ENCODE data around the gene WAPL.
A peak's percentile ranks its signal among the peaks of the same experiment; 100 is the strongest.
"Not testable (repeated sequence)": the region's sequence is repeated elsewhere in the genome, so short reads cannot be mapped to it uniquely, and the experiment has no call there.

The WAPL gene

DNA sequence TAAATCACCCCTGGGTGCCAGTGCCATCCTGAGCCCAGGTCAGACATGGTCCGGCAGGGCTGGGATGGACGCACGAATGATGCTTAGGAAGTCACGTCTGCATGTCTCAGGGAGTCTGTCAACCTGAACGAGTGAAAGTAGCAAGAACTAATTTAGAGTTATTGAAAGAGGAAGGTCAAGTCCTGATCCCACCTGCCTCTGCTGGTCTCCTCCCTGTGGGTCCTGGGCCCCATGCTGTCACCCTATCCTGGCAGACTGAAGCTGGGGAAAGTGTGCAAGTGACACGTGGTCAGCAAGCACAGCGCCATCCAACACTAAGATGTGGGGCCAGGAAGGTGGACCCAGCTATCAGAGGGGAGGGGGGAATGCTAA lies 128.9 kb downstream of the WAPL start:
- Histone ChIP-seq H3K4me3 (no peak overlapping the region), H3K27me3 (peaks cover 0 to 21% of the 10 kb centered on the region in 2 donors), H3K27ac (no peak overlapping the region), H3K4me1 (peaks cover 0 to 10% (median 6%) of the 10 kb centered on the region in 4 donors), H3K36me3 (no peaks in the 10 kb centered on the region), H3K9me3 (no peaks in the 10 kb centered on the region)
- TF ChIP-seq, protein P1, sequence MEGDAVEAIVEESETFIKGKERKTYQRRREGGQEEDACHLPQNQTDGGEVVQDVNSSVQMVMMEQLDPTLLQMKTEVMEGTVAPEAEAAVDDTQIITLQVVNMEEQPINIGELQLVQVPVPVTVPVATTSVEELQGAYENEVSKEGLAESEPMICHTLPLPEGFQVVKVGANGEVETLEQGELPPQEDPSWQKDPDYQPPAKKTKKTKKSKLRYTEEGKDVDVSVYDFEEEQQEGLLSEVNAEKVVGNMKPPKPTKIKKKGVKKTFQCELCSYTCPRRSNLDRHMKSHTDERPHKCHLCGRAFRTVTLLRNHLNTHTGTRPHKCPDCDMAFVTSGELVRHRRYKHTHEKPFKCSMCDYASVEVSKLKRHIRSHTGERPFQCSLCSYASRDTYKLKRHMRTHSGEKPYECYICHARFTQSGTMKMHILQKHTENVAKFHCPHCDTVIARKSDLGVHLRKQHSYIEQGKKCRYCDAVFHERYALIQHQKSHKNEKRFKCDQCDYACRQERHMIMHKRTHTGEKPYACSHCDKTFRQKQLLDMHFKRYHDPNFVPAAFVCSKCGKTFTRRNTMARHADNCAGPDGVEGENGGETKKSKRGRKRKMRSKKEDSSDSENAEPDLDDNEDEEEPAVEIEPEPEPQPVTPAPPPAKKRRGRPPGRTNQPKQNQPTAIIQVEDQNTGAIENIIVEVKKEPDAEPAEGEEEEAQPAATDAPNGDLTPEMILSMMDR (IDR thresholded peaks at IDR 0.05) = no peak
- no peak for DNase-seq
- intact Hi-C loops (cut with DNase I; ENCODE audit: low total_unique reads) = no loop called here

DNA sequence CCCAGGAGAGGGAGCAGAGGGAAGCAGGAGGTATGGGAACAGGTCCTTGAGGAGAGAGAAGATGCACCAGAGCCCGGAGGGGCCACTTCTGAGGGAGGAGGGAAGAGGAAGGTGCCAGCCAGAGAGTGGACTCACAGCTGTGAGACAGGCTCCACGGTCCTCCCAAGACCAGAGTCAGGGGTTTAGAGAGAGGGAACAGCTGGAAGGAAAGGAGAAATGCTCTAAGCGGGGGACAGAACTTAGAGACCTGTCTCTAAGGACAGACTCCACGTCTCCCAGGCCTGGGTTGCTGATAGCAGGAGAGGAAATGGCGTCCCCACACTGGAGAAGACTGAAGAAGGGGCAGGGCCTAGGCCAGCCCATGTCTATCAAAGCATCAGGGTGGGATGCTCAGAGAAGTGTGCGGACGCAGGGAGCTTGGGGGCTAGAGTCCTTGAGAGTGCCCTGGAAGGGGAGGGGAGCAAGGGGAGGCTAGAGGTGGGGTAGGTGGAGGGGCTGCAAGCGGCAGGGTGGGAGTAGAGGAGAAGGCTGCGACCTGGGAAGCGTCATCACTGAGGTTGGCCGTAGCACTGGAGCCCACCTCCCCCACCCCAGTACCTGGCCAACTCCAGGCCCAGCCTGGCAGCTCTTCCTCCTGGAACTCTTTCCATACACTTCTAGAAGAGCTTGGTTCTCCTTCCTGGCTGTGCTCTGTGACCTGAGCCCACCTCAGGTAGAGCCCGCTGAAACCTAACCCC lies 129.4 kb downstream of the WAPL start:
- TF ChIP-seq, protein P1 (IDR thresholded peaks at IDR 0.05) = no peak
- Histone ChIP-seq H3K9me3 (no peaks in the 10 kb centered on the region), H3K4me1 (peaks cover 0 to 10% (median 6%) of the 10 kb centered on the region in 4 donors), H3K4me3 (no peak overlapping the region), H3K36me3 (no peaks in the 10 kb centered on the region), H3K27me3 (peaks cover 0 to 27% of the 10 kb centered on the region in 2 donors), H3K27ac (no peak overlapping the region)
- no peak for DNase-seq
- intact Hi-C loops (cut with DNase I; ENCODE audit: low total_unique reads) = no loop called here

DNA sequence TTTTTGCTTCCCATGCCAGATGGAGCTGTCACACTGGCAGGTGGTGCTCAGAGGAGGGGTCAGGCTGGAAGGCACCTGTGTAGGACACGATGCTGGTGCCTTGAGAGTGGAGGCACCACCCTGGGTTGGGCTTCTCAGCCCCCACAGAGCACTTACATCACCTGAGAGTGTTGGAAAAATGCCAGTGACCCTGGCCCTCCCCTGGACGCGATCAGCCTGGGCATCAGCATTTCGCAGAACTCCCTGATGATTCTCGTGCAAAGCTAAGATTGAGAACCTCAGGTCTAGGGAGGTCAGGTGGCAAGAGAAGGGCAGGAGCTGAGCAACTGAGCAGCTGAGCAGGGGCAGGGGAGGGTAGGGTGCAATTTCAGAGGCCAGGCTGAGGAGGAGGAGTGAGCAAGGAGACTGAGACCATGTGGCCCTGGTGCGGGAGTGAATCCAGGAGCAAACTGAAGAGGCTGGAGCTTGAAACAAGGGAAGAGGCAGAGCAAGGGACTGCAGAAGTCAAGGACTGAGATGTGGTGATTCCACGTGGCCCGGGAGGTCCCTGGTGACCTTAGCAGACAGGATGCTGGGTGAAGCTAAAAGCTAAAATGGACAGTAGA lies 130.3 kb downstream of the WAPL start:
- H3K27me3 ChIP-seq = peaks cover 0 to 28% of the 10 kb centered on the region in 2 donors
- TF ChIP-seq, protein P1 (IDR thresholded peaks at IDR 0.05) = no peak
- intact Hi-C loops (cut with DNase I; ENCODE audit: low total_unique reads) = no loop called here
- H3K9me3 ChIP-seq = no peaks in the 10 kb centered on the region
- no peak overlapping the region for H3K27ac ChIP-seq
- H3K4me3 ChIP-seq = no peak overlapping the region
- no peaks in the 10 kb centered on the region for H3K36me3 ChIP-seq
- DNase-seq = peak in 1 of 2 donors; percentile 24
- peaks cover 0 to 10% (median 6%) of the 10 kb centered on the region in 4 donors for H3K4me1 ChIP-seq

DNA sequence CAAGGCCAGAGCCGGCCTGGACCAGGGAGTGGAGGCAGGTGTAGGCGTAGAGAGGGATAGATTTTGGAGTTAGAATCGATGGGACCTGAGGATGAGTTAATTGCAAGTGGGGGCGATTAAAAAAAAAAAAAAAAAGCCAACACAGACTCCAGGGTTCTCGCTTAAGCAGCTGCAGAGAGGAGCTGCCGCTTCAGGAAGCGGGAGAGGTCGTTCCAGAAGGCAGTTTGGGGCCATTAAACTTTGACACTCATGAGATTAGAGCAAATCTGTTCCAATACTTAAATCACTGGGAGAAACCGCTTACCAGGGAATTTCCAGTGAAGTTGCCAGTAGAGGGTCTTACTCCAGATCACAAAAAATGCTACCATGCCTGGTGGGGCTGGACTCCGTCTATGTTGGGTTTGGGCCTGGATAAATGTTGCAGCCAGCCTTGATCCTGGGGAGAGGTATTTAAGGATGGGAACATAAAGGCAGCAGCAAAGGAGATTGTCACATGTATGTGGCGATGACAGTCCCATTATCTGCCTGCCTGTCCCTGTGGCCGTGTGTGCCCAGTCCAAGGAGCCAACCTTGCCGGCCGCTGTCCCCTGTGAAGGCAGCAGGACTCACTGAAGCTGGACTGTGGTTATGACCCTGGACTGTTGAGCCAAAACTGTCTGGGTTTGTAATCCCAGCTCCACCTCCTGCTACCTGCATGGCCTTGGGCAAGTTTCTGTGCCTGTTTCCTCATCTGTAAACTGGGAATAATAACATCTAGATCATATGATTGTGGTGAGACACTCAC lies 131.1 kb downstream of the WAPL start:
- peaks cover 0 to 28% of the 10 kb centered on the region in 2 donors for H3K27me3 ChIP-seq
- intact Hi-C loops (cut with DNase I; ENCODE audit: low total_unique reads) = no loop called here
- H3K36me3 ChIP-seq = no peaks in the 10 kb centered on the region
- DNase-seq = no peak
- H3K4me1 ChIP-seq = peaks cover 0 to 10% (median 6%) of the 10 kb centered on the region in 4 donors
- H3K9me3 ChIP-seq = no peaks in the 10 kb centered on the region
- no peak overlapping the region for H3K27ac ChIP-seq
- no peak overlapping the region for H3K4me3 ChIP-seq
- TF ChIP-seq, protein P1 (IDR thresholded peaks at IDR 0.05) = no peak

DNA sequence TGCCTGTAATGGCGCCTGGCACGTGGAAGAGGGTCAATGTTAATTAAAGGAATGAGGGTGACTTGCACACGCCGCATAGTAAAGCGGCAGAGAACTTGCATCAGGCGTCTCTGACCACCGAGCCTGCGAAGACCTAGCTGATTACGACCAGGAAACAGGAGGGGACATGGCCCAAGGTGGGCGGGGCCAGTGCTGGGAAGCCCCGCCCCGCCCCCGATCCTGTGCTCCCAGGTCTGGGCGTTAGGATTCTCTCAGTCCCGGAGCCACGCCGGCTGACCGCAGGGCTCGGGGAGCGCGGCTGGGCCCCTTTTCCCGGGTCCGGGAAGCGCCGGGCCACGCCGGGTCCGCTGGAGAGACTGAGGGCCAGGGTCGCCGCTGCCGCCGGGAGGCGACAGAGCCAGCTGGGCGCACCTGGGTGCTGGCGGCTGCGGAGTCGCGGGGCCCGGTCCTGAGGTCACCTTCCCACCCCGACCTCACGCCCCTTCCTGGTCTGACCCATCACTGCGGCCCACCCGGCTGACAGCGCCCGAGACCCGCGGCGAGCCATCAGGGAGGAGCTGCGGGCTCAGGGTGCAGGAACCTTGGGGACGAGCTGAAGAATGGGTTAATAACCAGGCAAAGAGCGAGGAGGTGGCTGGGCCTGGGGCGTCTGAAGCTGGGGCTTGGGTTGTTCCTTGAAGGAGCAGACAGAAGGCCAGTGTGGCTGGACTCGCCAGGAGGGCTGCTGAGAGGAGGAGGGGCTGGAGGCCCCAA lies 132.0 kb downstream of the WAPL start:
- Histone ChIP-seq H3K4me3 (peak overlapping the region; percentile 7 to 27), H3K27me3 (peaks cover 0 to 28% of the 10 kb centered on the region in 2 donors), H3K36me3 (no peaks in the 10 kb centered on the region), H3K9me3 (no peaks in the 10 kb centered on the region), H3K27ac (no peak overlapping the region), H3K4me1 (peaks cover 0 to 10% (median 6%) of the 10 kb centered on the region in 4 donors)
- TF ChIP-seq, protein P1 (IDR thresholded peaks at IDR 0.05) = no peak
- intact Hi-C loops (cut with DNase I; ENCODE audit: low total_unique reads) = no loop called here
- peak in 1 of 2 donors; percentile 63 for DNase-seq

DNA sequence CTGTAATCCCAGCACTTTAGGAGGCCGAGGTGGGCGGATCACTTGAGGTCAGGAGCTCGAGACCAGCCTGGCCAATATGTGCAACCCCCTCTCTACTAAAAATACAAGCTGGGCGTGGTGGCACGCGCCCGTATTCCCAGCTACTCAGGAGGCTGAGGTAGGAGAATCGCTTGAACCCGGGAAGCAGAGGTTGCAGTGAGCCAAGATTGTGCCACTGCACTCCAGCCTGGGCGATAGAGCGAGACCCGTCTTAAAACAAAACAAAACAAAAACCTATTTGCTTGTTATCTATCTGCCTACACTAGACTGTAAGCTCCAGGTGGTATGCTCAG lies 132.5 kb downstream of the WAPL start:
- intact Hi-C loops (cut with DNase I; ENCODE audit: low total_unique reads); H3K36me3 ChIP-seq; H3K9me3 ChIP-seq; DNase-seq; H3K27ac ChIP-seq: not testable (repeated sequence)
- H3K4me1 ChIP-seq = peaks cover 0 to 10% (median 6%) of the 10 kb centered on the region in 4 donors
- peak overlapping the region; percentile 7 to 27 for H3K4me3 ChIP-seq
- peaks cover 0 to 28% of the 10 kb centered on the region in 2 donors for H3K27me3 ChIP-seq

Data from tibial artery (tissue), 4 donors.